GM19025 (cell line): Measurements from ENCODE around the gene CSH2.

ENCODE experiments used
- ATAC-seq: cut with Tn5 transposase; IDR thresholded peaks from one replicate; pipeline ENCODE4 v1.9.1; 2021; ENCODE audit warnings: mild to moderate bottlenecking, low read depth, moderate library complexity; ENCODE audit not compliant: unreplicated experiment

The CSH2 gene

GRCh38 chr17:63837480-63837879, 36.0 kb downstream of the CSH2 start:
- ATAC-seq = no peak

DNA sequence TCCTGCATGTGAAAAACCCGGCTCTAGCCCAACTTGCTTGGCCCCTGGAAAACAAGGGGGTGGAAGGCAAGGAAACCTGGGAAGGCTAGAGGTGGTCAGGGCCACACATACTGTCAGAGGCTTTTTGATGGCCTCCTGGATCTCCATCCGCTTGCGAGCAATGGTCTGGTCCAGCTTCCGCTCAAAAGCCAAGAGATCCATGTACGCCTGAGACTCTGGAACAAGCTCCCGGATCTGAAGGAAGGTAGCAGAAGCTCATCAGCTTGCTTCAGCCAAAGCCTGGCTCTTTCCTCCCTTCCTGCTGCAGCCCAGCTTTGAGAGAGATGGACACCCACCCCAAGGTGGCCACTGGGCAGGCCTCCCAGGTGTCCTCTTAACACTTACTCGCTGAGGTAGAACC, 36.7 kb downstream of the CSH2 start:
- no peak for ATAC-seq

DNA sequence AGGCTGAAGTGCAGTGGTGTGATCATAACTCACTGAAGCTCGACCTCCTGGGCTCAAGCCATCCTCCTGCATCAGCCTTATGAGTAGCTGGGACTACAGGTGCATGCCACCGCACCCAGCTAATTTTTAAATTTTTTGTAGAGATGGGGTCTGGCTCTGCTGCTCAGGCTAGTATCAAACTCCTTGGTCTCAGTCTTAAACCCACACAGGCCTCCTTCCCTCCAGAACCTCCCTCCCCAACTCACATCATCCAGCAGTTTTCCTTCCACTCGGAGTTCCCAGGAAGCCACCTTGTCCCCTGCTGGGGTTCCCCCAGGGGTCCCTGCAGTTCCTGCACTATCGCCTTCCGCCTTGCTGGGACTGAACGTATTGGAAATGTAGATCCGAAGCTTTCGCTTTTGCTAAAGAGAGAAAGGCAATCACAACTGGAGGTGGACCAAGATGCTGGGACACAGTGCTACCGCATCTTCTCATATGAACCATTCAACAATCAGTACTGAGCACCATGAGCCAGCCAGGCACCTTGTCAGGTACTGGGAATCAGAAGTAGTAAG, 38.2 kb downstream of the CSH2 start:
- no peak for ATAC-seq

- ATAC-seq = peak; percentile 60
Measured at GRCh38 chr17:63834431-63835166, 38.9 kb downstream of the CSH2 start.

DNA sequence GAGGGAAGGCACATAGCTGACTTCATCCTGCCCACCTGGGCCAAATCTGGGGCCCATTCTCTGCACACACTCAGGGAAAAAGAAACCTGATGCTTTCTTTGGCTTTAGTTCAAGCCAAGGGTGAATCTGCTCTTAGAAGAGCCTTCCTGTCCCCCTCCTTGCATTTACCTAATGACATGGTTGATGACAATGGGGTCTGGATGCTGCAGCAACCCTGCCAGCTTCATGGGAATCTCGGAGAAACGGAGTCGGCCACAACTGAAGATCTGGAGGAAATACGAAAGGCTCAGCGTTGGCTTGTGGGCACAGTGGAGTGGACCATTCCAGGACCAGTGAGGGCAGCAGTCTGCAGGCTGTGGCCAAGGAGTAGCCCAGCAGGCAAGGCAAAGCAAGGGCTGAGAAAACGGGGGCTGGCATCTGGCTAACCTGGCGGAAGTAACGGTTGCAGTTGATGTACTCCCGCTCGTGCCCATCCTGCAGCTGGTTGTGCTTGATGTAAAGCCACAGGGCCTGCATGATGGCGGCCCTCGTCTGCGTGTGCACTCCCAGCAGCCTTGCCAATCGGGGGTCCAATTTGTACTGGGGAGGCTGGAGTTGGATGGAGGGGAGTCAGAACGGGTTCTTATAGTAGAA, 39.6 kb downstream of the CSH2 start:
- ATAC-seq = no peak

- ATAC-seq = no peak
Measured at GRCh38 chr17:63833026-63833740, 40.3 kb downstream of the CSH2 start.

DNA sequence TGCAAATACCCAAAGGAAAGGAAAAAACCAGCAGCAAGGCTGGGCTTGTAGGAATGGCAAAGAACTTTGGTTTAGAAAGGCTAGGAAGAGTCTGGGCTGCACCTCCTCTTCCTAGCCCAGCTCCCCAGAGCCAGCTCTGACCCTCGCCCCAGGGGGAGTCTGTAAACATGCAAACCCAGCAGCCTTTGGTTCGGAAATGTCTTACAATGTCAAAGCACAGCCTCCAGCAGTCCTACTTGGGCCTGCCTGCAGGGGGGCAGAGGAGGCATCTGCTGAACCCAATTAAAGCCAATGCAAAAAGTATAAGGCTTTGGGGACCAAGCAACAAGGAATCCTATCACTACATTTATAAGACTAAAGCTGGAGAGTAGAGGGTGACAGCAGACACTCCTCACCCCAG, 41.0 kb downstream of the CSH2 start:
- ATAC-seq = no peak

GRCh38 chr17:63832014-63832413, 41.5 kb downstream of the CSH2 start:
- ATAC-seq = no peak

DNA sequence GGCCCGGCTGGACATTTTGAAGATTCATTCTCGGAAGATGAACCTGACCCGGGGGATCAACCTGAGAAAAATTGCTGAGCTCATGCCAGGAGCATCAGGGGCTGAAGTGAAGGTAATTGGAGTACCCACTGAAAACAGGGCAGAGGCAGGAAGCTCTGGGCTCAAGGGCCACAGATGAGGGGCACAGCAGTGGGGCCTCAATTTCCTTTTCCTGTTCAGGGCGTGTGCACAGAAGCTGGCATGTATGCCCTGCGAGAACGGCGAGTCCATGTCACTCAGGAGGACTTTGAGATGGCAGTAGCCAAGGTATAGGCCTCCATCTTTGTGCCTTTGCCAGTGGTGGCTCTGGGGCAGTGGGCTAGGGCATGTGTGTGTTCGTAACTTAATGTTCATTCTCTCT, 42.0 kb downstream of the CSH2 start:
- ATAC-seq = no peak

DNA sequence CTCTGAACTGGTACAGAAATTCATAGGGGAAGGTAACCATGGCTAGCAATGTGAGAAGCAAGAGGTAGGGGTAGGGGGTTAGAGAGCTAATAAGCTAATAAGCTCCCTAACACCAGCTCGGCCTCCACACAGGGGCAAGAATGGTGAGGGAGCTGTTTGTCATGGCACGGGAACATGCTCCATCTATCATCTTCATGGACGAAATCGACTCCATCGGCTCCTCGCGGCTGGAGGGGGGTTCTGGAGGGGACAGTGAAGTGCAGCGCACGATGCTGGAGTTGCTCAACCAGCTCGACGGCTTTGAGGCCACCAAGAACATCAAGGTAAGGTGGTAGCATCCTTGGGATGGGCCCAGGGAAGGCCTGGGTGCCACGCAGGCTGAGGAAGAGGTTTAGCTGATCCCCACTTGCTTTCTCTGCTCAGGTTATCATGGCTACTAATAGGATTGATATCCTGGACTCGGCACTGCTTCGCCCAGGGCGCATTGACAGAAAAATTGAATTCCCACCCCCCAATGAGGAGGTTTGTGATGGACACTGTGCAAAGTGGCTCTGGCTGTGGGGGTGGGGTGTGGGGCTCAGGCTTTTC, 42.5 kb downstream of the CSH2 start:
- ATAC-seq = no peak

GRCh38 chr17:63830278-63830677, 43.2 kb downstream of the CSH2 start:
- no peak for ATAC-seq

GRCh38 chr17:63828936-63829335, 44.5 kb downstream of the CSH2 start:
- no peak for ATAC-seq

- ATAC-seq = no peak
Measured at GRCh38 chr17:63827801-63828221, 45.7 kb downstream of the CSH2 start.

- ATAC-seq = peak; percentile 89
Measured at GRCh38 chr17:63827002-63827800, 46.3 kb downstream of the CSH2 start, which contains the start of the genes FTSJ3 and PSMC5. FTSJ3 (minus strand) TSS chr17:63827663; CDS start chr17:63826902, 761 bp downstream. PSMC5 (plus strand) TSS chr17:63827431; CDS start chr17:63827491, 60 bp downstream.

DNA sequence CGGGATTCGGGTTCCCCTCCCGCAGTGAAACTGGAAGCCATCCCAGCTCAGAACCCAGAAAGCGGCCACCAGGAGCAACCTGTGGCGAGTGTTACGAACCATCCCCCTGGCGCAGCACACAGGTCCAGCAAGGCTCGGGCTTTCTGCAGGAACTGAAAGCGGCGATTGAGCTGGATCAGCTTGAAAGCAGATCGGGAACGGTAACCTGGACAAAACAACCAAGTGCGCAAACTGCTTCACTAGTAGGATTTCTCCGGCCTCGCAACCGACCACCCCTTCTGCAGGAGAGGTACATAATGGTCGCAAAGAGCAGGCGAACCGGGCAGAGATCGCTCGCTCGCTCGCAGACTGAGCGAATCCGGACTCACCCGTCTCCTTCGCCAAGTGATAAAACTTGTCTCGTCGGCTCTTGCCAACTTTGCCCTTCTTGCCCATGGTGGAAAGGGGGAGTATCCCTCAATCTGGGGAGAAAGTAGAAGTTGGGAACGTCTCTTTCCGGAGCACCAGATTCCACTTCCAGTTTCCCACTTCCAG, 46.9 kb downstream of the CSH2 start:
- no peak for ATAC-seq

- no peak for ATAC-seq
Measured at GRCh38 chr17:63824362-63824761, 49.1 kb downstream of the CSH2 start.

DNA sequence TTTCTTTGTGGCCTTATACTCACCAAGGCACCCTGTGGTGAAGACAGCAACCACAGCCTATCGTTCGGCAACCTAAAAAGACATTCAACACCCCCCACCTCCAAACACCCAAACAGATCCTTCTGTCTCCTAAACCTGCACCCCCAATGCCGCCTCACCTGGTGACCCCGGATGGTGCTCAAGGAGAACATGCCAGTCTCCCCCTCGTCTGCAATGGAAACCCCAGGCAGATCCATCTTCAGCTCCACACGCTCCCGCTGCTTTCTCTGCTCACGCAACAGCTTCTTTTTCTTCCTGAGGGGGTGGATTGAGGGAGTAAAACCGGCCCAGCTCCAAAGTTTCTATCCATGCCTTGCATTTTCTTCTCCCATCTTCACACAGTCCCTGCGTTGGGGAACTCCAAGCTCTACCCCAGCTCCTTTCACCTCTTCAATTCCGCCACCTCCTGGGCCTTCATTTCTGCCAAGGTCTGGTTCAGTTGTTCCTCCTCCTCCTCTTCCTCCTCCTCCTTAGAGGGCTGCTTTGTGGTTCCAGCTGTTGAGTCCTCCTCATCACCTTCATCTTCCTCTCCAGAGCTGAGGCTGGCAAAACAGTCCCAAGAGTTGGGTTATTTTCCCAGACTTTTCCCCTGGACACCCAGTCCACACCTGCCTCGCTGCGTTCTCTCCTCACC, 49.7 kb downstream of the CSH2 start:
- ATAC-seq = no peak

DNA sequence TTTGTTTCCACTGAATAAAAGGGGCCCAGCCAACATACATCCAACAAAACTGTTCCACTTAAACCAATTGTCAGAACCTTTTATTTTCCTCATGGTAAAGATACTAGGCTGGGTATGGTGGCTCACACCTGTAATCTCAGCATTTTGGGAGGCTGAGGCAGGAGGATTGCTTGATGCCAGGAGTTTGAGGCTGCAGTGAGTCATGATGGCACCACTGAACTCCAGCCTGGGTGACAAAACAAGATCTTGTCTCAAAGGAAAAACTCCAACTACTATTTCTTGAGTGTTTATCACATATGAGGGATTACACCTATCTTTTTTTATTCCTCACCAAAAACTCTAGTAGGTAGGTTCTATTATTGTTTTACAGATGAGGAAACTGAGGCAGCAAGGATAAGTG, 50.9 kb downstream of the CSH2 start:
- ATAC-seq = no peak
